ENCODE measurements around the gene PEAK3. TPM values are rescaled to one million over a fixed set of nuclear protein-coding genes. Genes with fewer than 3 reads are reported as not detected.

Gene PEAK3
- total and polyA plus RNA-seq, 9 of the 15 experiments (the other 6 are each of a cell fraction or from before 2014, with no cell fraction given), result 0.07 to 0.40 TPM; not detected in 7

DNA sequence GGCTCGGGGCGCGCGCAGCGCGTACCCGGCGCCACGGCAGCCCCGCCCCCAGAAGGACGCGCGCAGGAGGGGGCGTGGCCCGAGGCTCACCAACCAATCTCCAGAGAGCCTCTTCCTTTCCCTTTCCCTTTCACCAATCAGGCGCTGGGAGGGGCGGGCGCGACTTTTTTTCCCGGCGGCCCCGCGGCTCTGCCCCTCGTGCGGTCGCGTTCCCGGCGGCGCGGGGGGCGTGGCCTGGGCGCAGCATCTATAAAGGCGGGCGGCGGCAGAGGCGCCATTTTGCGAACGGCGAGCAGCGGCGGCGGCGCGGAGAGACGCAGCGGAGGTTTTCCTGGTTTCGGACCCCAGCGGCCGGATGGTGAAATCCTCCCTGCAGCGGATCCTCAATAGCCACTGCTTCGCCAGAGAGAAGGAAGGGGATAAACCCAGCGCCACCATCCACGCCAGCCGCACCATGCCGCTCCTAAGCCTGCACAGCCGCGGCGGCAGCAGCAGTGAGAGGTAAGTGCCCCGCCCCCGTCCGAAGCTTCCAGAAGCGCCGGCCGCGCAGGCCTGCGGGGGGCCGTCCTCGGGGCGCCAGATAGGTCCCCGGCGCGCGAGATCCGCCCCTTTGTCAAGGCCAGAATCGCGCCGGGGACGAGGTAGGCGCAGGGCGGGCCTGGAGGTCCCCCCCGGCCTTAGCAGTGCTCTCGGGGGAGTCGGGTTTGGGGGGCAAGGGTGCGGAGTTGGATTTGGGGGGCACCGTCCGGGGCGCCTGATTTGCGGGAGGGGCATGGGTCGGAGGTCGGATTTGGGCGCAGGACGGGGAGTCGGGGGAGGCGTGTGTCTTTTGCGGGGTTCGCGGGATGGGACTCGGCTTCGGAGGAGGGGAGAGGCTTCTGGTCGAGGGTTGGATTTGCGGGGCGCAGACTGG is 12.5 kb downstream of the PEAK3 start (continued):
- TF ChIP-seq, protein P1, sequence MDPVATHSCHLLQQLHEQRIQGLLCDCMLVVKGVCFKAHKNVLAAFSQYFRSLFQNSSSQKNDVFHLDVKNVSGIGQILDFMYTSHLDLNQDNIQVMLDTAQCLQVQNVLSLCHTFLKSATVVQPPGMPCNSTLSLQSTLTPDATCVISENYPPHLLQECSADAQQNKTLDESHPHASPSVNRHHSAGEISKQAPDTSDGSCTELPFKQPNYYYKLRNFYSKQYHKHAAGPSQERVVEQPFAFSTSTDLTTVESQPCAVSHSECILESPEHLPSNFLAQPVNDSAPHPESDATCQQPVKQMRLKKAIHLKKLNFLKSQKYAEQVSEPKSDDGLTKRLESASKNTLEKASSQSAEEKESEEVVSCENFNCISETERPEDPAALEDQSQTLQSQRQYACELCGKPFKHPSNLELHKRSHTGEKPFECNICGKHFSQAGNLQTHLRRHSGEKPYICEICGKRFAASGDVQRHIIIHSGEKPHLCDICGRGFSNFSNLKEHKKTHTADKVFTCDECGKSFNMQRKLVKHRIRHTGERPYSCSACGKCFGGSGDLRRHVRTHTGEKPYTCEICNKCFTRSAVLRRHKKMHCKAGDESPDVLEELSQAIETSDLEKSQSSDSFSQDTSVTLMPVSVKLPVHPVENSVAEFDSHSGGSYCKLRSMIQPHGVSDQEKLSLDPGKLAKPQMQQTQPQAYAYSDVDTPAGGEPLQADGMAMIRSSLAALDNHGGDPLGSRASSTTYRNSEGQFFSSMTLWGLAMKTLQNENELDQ (CRISPR knock-in tag; IDR thresholded peaks at IDR 0.05; ENCODE audit: borderline replicate concordance), result no peak
- TF ChIP-seq, protein P2, sequence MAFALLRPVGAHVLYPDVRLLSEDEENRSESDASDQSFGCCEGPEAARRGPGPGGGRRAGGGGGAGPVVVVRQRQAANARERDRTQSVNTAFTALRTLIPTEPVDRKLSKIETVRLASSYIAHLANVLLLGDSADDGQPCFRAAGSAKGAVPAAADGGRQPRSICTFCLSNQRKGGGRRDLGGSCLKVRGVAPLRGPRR (CRISPR knock-in tag; IDR thresholded peaks at IDR 0.05), result no peak
- TF ChIP-seq POLR2AphosphoS2 (IDR thresholded peaks at IDR 0.05; ENCODE audit: low read length) (peak; percentile 96; the same call in 1 of the 2 replicates), MEF2A (IDR thresholded peaks at IDR 0.05; ENCODE audit: control insufficient read depth, low read depth, low read length) (no peak), CHCHD3 (CRISPR knock-in tag; IDR thresholded peaks at IDR 0.05) (no peak), ZFP36 (IDR thresholded peaks at IDR 0.05; ENCODE audit: low read depth, low read length, partially characterized antibody) (no peak), NFXL1 (CRISPR knock-in tag; IDR thresholded peaks at IDR 0.05) (no peak), POLR2AphosphoS5 (IDR thresholded peaks at IDR 0.05; ENCODE audit: control insufficient read depth, insufficient read depth, low read depth, low read length) (peak; percentile 99), ZNF586 (CRISPR knock-in tag; conservative IDR thresholded peaks at IDR 0.05) (no peak), BRD4 (IDR thresholded peaks at IDR 0.05) (peak; percentile 68; the same call in 1 of the 2 replicates), ZSCAN29 (IDR thresholded peaks at IDR 0.05) (no peak), XRCC5 (IDR thresholded peaks at IDR 0.05; ENCODE audit: low read depth, low read length) (no peak)
- TF ChIP-seq, protein P3, sequence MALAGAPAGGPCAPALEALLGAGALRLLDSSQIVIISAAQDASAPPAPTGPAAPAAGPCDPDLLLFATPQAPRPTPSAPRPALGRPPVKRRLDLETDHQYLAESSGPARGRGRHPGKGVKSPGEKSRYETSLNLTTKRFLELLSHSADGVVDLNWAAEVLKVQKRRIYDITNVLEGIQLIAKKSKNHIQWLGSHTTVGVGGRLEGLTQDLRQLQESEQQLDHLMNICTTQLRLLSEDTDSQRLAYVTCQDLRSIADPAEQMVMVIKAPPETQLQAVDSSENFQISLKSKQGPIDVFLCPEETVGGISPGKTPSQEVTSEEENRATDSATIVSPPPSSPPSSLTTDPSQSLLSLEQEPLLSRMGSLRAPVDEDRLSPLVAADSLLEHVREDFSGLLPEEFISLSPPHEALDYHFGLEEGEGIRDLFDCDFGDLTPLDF (CRISPR knock-in tag; IDR thresholded peaks at IDR 0.05), result peak; percentile 81
- TF ChIP-seq, protein P4, sequence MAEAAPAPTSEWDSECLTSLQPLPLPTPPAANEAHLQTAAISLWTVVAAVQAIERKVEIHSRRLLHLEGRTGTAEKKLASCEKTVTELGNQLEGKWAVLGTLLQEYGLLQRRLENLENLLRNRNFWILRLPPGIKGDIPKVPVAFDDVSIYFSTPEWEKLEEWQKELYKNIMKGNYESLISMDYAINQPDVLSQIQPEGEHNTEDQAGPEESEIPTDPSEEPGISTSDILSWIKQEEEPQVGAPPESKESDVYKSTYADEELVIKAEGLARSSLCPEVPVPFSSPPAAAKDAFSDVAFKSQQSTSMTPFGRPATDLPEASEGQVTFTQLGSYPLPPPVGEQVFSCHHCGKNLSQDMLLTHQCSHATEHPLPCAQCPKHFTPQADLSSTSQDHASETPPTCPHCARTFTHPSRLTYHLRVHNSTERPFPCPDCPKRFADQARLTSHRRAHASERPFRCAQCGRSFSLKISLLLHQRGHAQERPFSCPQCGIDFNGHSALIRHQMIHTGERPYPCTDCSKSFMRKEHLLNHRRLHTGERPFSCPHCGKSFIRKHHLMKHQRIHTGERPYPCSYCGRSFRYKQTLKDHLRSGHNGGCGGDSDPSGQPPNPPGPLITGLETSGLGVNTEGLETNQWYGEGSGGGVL (CRISPR knock-in tag; IDR thresholded peaks at IDR 0.05), result no peak
- TF ChIP-seq, protein P5, sequence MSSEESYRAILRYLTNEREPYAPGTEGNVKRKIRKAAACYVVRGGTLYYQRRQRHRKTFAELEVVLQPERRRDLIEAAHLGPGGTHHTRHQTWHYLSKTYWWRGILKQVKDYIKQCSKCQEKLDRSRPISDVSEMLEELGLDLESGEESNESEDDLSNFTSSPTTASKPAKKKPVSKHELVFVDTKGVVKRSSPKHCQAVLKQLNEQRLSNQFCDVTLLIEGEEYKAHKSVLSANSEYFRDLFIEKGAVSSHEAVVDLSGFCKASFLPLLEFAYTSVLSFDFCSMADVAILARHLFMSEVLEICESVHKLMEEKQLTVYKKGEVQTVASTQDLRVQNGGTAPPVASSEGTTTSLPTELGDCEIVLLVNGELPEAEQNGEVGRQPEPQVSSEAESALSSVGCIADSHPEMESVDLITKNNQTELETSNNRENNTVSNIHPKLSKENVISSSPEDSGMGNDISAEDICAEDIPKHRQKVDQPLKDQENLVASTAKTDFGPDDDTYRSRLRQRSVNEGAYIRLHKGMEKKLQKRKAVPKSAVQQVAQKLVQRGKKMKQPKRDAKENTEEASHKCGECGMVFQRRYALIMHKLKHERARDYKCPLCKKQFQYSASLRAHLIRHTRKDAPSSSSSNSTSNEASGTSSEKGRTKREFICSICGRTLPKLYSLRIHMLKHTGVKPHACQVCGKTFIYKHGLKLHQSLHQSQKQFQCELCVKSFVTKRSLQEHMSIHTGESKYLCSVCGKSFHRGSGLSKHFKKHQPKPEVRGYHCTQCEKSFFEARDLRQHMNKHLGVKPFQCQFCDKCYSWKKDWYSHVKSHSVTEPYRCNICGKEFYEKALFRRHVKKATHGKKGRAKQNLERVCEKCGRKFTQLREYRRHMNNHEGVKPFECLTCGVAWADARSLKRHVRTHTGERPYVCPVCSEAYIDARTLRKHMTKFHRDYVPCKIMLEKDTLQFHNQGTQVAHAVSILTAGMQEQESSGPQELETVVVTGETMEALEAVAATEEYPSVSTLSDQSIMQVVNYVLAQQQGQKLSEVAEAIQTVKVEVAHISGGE (CRISPR knock-in tag; IDR thresholded peaks at IDR 0.05), result peak in 1 of 3 experiments; percentile 83; a peak in 2 of 6 replicates
